GM04504 (cell line): Measurements from ENCODE around the gene ALDH2.
"Not testable (repeated sequence)": the region's sequence is repeated elsewhere in the genome, so short reads cannot be mapped to it uniquely, and the experiment has no call there.

Source experiments
- DNase-seq: peaks from one replicate; pipeline ENCODE4 v3.0.0-alpha.2; 2012; ENCODE audit warnings: low read depth

The ALDH2 gene

GRCh38 chr12:111759271-111759670 is 7.5 kb upstream of the ALDH2 start:
- DNase-seq: no peak

- DNase-seq: no peak
Measured at GRCh38 chr12:111759991-111760390, 6.7 kb upstream of the ALDH2 start.

- no peak for DNase-seq
Measured at GRCh38 chr12:111761099-111761498, 5.6 kb upstream of the ALDH2 start.

GRCh38 chr12:111761706-111762105 is 5.0 kb upstream of the ALDH2 start:
- no peak for DNase-seq

- not testable (repeated sequence) for DNase-seq
Measured at GRCh38 chr12:111763552-111763951, 3.2 kb upstream of the ALDH2 start.

- DNase-seq: no peak
Measured at GRCh38 chr12:111764120-111764821, 2.5 kb upstream of the ALDH2 start.

GRCh38 chr12:111767362-111768158 is 827 bp downstream of the ALDH2 start:
- DNase-seq: no peak

- DNase-seq: no peak
Measured at GRCh38 chr12:111768159-111768895, 1.6 kb downstream of the ALDH2 start.

- no peak for DNase-seq
Measured at GRCh38 chr12:111769599-111769998, 2.9 kb downstream of the ALDH2 start.

- peak; percentile 76 for DNase-seq
Measured at GRCh38 chr12:111773801-111774551, 7.2 kb downstream of the ALDH2 start.

- DNase-seq: no peak
Measured at GRCh38 chr12:111775205-111776193, 8.8 kb downstream of the ALDH2 start.

GRCh38 chr12:111776836-111777344 is 10.2 kb downstream of the ALDH2 start:
- DNase-seq: no peak

- no peak for DNase-seq
Measured at GRCh38 chr12:111777345-111778045, 10.8 kb downstream of the ALDH2 start.

- no peak for DNase-seq
Measured at GRCh38 chr12:111780166-111780565, 13.4 kb downstream of the ALDH2 start.

- no peak for DNase-seq
Measured at GRCh38 chr12:111780615-111781014, 13.9 kb downstream of the ALDH2 start.

GRCh38 chr12:111781085-111781658 is 14.4 kb downstream of the ALDH2 start:
- no peak for DNase-seq

GRCh38 chr12:111783046-111783445 is 16.3 kb downstream of the ALDH2 start:
- DNase-seq: no peak

GRCh38 chr12:111784953-111785352 is 18.2 kb downstream of the ALDH2 start:
- DNase-seq: no peak

GRCh38 chr12:111785651-111786050 is 18.9 kb downstream of the ALDH2 start:
- no peak for DNase-seq
